GM19395 (cell line): ENCODE data around the gene SLC30A1.

Experiments
- ATAC-seq: cut with Tn5 transposase; IDR thresholded peaks from one replicate; pipeline ENCODE4 v1.9.1; 2021; ENCODE audit warnings: mild to moderate bottlenecking, moderate library complexity; ENCODE audit not compliant: unreplicated experiment

Gene SLC30A1

GRCh38 chr1:211607754-211608473 is 29.0 kb upstream of the SLC30A1 start:
- ATAC-seq, result no peak

GRCh38 chr1:211606914-211607753 is 28.2 kb upstream of the SLC30A1 start:
- ATAC-seq, result peak; percentile 95

GRCh38 chr1:211606332-211606913 is 27.5 kb upstream of the SLC30A1 start:
- ATAC-seq, result peak; percentile 96

GRCh38 chr1:211605603-211606331 is 26.8 kb upstream of the SLC30A1 start:
- no peak for ATAC-seq

GRCh38 chr1:211605034-211605433 is 26.1 kb upstream of the SLC30A1 start:
- no peak for ATAC-seq

- no peak for ATAC-seq
Measured at GRCh38 chr1:211604548-211604947, 25.6 kb upstream of the SLC30A1 start.

GRCh38 chr1:211603713-211604112 is 24.8 kb upstream of the SLC30A1 start:
- no peak for ATAC-seq

- ATAC-seq, result no peak
Measured at GRCh38 chr1:211603191-211603701, 24.3 kb upstream of the SLC30A1 start.

- ATAC-seq, result no peak
Measured at GRCh38 chr1:211601982-211602670, 23.2 kb upstream of the SLC30A1 start.

GRCh38 chr1:211601159-211601558 is 22.2 kb upstream of the SLC30A1 start:
- no peak for ATAC-seq

- ATAC-seq, result no peak
Measured at GRCh38 chr1:211599250-211599649, 20.3 kb upstream of the SLC30A1 start.

- ATAC-seq, result no peak
Measured at GRCh38 chr1:211598514-211598913, 19.6 kb upstream of the SLC30A1 start.

GRCh38 chr1:211596418-211597181 is 17.6 kb upstream of the SLC30A1 start:
- no peak for ATAC-seq

- no peak for ATAC-seq
Measured at GRCh38 chr1:211595419-211595818, 16.5 kb upstream of the SLC30A1 start.

GRCh38 chr1:211591980-211592493 is 13.1 kb upstream of the SLC30A1 start:
- no peak for ATAC-seq

- no peak for ATAC-seq
Measured at GRCh38 chr1:211589782-211590721, 11.1 kb upstream of the SLC30A1 start.

GRCh38 chr1:211588711-211589110 is 9.8 kb upstream of the SLC30A1 start:
- no peak for ATAC-seq

GRCh38 chr1:211587123-211587522 is 8.2 kb upstream of the SLC30A1 start:
- no peak for ATAC-seq
